ENCODE data around the gene OR10G6. TPM values are rescaled to one million over a fixed set of nuclear protein-coding genes. Genes with fewer than 3 reads are reported as not detected.
"Not testable (repeated sequence)": the region's sequence is repeated elsewhere in the genome, so short reads cannot be mapped to it uniquely, and the experiment has no call there.

OR10G6 gene
- total RNA-seq, 1 experiment from 2014 or later, result not detected

DNA sequence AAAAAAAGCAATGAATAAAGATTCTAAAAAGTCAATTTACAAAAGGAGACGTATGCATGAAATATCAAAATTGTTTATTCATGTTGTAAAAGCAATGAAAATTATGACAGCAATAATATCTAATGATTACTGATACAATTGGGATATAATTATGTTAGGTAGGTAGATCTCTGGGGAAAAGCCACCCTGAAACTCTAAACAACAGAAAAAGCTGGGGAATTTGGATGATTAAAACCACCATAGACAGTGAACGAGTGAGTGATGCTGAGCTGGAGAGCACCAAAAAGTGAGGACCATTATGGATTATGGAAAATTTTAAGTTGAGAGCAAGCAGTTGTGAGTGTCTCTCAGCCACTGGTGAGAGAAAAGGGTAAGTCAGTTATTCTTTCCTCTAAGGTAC is 31.5 kb upstream of the OR10G6 start, which contains the start of gene OR10G8:
OR10G8 (plus strand) TSS at position 301 of the 400 bp plus-strand sequence. CDS start 2,825 bp downstream, outside the sequence.
- no peaks in the 10 kb centered on the region for H3K9me3 ChIP-seq (ENCODE audit: control insufficient read depth, insufficient read depth, low read depth, low read length)
- intact Hi-C loops (cut with micrococcal nuclease; ENCODE audit: unreplicated experiment), result no loop called here
- no peak within 1 kb of the TSS for H3K4me3 ChIP-seq (ENCODE audit: low read depth in 2 of 2, low read length in 2 of 2)
- POLR2A ChIA-PET, result no interaction called here
- DNase-seq (ENCODE audit: low read depth, low spot score), result no peak
- in situ Hi-C loops (cut with HindIII; ENCODE audit: low pct_unique_long_range_greater_than_20kb, low sequenced_read_pairs), result no loop called here
- TF ChIP-seq, protein P1, sequence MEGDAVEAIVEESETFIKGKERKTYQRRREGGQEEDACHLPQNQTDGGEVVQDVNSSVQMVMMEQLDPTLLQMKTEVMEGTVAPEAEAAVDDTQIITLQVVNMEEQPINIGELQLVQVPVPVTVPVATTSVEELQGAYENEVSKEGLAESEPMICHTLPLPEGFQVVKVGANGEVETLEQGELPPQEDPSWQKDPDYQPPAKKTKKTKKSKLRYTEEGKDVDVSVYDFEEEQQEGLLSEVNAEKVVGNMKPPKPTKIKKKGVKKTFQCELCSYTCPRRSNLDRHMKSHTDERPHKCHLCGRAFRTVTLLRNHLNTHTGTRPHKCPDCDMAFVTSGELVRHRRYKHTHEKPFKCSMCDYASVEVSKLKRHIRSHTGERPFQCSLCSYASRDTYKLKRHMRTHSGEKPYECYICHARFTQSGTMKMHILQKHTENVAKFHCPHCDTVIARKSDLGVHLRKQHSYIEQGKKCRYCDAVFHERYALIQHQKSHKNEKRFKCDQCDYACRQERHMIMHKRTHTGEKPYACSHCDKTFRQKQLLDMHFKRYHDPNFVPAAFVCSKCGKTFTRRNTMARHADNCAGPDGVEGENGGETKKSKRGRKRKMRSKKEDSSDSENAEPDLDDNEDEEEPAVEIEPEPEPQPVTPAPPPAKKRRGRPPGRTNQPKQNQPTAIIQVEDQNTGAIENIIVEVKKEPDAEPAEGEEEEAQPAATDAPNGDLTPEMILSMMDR (IDR thresholded peaks at IDR 0.05), result no peak
- TF ChIP-seq POLR2AphosphoS5 (IDR thresholded peaks at IDR 0.05; ENCODE audit: low read depth, low read length), result no peak
- TF ChIP-seq REST (IDR thresholded peaks at IDR 0.05; ENCODE audit: insufficient read depth in 1 of 2, low read depth in 2 of 2, low read length in 1 of 2), result no peak
- no peak for TF ChIP-seq TCF7L2 (IDR thresholded peaks at IDR 0.05; ENCODE audit: low read depth, low read length)
- TF ChIP-seq SIN3A (IDR thresholded peaks at IDR 0.05; ENCODE audit: borderline replicate concordance, insufficient read depth, low read depth, low read length), result no peak
- CTCF ChIA-PET, result no interaction called here
- H3K27me3 ChIP-seq (ENCODE audit: control insufficient read depth, insufficient read depth, low read length), result no peaks in the 10 kb centered on the region
- no peak within 1 kb of the TSS for H3K27ac ChIP-seq (ENCODE audit: low read length)
- no peaks in the 10 kb centered on the region for H3K4me1 ChIP-seq (ENCODE audit: control insufficient read depth, insufficient read depth, low read length)
- no peak for ATAC-seq
- H3K36me3 ChIP-seq (ENCODE audit: control insufficient read depth, insufficient read depth, low read length), result no peaks in the 10 kb centered on the region
- BruUV-seq (replicated peaks), result no TSS peak

GRCh38 chr11:124015837-124016236 is 20.9 kb upstream of the OR10G6 start:
- BruUV-seq (replicated peaks); H3K4me1 ChIP-seq (ENCODE audit: control insufficient read depth, insufficient read depth, low read length); H3K9me3 ChIP-seq (ENCODE audit: control insufficient read depth, insufficient read depth, low read depth, low read length); ATAC-seq; DNase-seq (ENCODE audit: low read depth, low spot score); H3K27ac ChIP-seq (ENCODE audit: low read length); H3K27me3 ChIP-seq (ENCODE audit: control insufficient read depth, insufficient read depth, low read length); H3K4me3 ChIP-seq (ENCODE audit: low read depth in 2 of 2, low read length in 2 of 2); CTCF ChIA-PET; POLR2A ChIA-PET; H3K36me3 ChIP-seq (ENCODE audit: control insufficient read depth, insufficient read depth, low read length); in situ Hi-C loops (cut with HindIII; ENCODE audit: low pct_unique_long_range_greater_than_20kb, low sequenced_read_pairs); intact Hi-C loops (cut with micrococcal nuclease; ENCODE audit: unreplicated experiment): not testable (repeated sequence)

GRCh38 chr11:124012697-124013096 is 17.7 kb upstream of the OR10G6 start, which contains the start of gene OR10G4:
Gene OR10G4, plus strand, starts transcription at chr11:124012997. Its CDS starts 2,578 bp downstream, at chr11:124015575.
- intact Hi-C loops (cut with micrococcal nuclease; ENCODE audit: unreplicated experiment) (no loop called here), in situ Hi-C loops (cut with HindIII; ENCODE audit: low pct_unique_long_range_greater_than_20kb, low sequenced_read_pairs) (no loop called here)
- BruUV-seq (replicated peaks), result no TSS peak
- Histone ChIP-seq H3K4me3 (ENCODE audit: low read depth in 2 of 2, low read length in 2 of 2) (no peak within 1 kb of the TSS), H3K27ac (ENCODE audit: low read length) (no peak within 1 kb of the TSS), H3K4me1 (ENCODE audit: control insufficient read depth, insufficient read depth, low read length) (no peaks in the 10 kb centered on the region), H3K36me3 (ENCODE audit: control insufficient read depth, insufficient read depth, low read length) (no peaks in the 10 kb centered on the region), H3K27me3 (ENCODE audit: control insufficient read depth, insufficient read depth, low read length) (no peaks in the 10 kb centered on the region), H3K9me3 (ENCODE audit: control insufficient read depth, insufficient read depth, low read depth, low read length) (no peaks in the 10 kb centered on the region)
- TF ChIP-seq TCF7L2 (IDR thresholded peaks at IDR 0.05; ENCODE audit: low read depth, low read length) (no peak), POLR2AphosphoS5 (IDR thresholded peaks at IDR 0.05; ENCODE audit: low read depth, low read length) (no peak), SIN3A (IDR thresholded peaks at IDR 0.05; ENCODE audit: borderline replicate concordance, insufficient read depth, low read depth, low read length) (no peak)
- TF ChIP-seq, protein P1 (IDR thresholded peaks at IDR 0.05), result no peak
- ATAC-seq (no peak), DNase-seq (ENCODE audit: low read depth, low spot score) (no peak)
- ChIA-PET CTCF (no interaction called here), POLR2A (no interaction called here)

Data from Panc1 (cell line).